ENCODE results near the gene IER2.

GRCh38 chr19:13112555-13112954 is 37.7 kb upstream of the IER2 start:
- TF ChIP-seq POLR2A (IDR thresholded peaks at IDR 0.05; ENCODE audit: low read depth, low read length): no peak
- no peak for TF ChIP-seq POLR2AphosphoS5 (IDR thresholded peaks at IDR 0.05; ENCODE audit: low read depth, low read length)

All from GM12891 (cell line).